OCI-LY7 (cell line): ENCODE measurements around the gene SSBP2. TPM values are rescaled to one million over a fixed set of nuclear protein-coding genes. Genes with fewer than 3 reads are reported as not detected.

Experiments
- BruUV-seq: library from RNA; stranded (reverse); fragments of 400-500 nt; replicated peaks from 2 replicates; lab custom pipeline; 2021; lab: Mats Ljungman, UMichigan
- CTCF ChIA-PET: fragments of 300-600 bp; sonication (Branson Sonifier 250); formaldehyde crosslinking; loops from one replicate; lab custom pipeline; 2022; ENCODE audit warnings: antibody characterized with exemption; ENCODE audit not compliant: unreplicated experiment; lab: Charles Lee
- POLR2A ChIA-PET: fragments of 300-600 bp; sonication (Branson Sonifier 250); formaldehyde crosslinking; loops from one replicate; lab custom pipeline; 2022; ENCODE audit warnings: antibody characterized with exemption; lab: Charles Lee
- DNase-seq: peaks from one replicate; pipeline ENCODE4 v3.0.0-alpha.2; 2015; ENCODE audit warnings: low spot score
- H2AFZ ChIP-seq: fragments of 200-600 bp; sonication (generic), shearing (Covaris generic); 2 replicates; pipeline ENCODE4 v1.6.1; 2014; ENCODE audit warnings: mild to moderate bottlenecking, antibody characterized with exemption, low read length, moderate library complexity
- H3K27ac ChIP-seq: fragments of 200-600 bp; sonication (generic); 2 replicates; pipeline ENCODE4 v1.5.1; 2014; ENCODE audit warnings: mixed run types, low read depth, mild to moderate bottlenecking, moderate library complexity, low read length, inconsistent platforms; ENCODE audit not compliant: poor library complexity, severe bottlenecking
- H3K36me3 ChIP-seq: fragments of 200-600 bp; sonication (generic); 2 replicates; pipeline ENCODE4 v1.6.1; 2014; ENCODE audit warnings: mild to moderate bottlenecking, antibody characterized with exemption, low read length, moderate library complexity, mixed read lengths; ENCODE audit not compliant: insufficient read depth
- H3K4me1 ChIP-seq: fragments of 200-600 bp; sonication (generic); 2 replicates; pipeline ENCODE4 v1.5.1; 2014; ENCODE audit warnings: mild to moderate bottlenecking, low read length; ENCODE audit not compliant: insufficient read depth, poor library complexity, severe bottlenecking
- H3K4me2 ChIP-seq: fragments of 200-600 bp; sonication (generic); 2 replicates; pipeline ENCODE4 v1.6.1; 2014; ENCODE audit warnings: mild to moderate bottlenecking, low read length
- H3K4me3 ChIP-seq: fragments of 200-600 bp; sonication (generic); 2 replicates; pipeline ENCODE4 v1.5.1; 2014; ENCODE audit warnings: mild to moderate bottlenecking, low read depth, low read length; ENCODE audit not compliant: poor library complexity, severe bottlenecking
- H3K79me2 ChIP-seq: fragments of 200-600 bp; sonication (generic); 2 replicates; pipeline ENCODE4 v1.6.1; 2016; ENCODE audit warnings: low read depth, mild to moderate bottlenecking, low read length, moderate library complexity, mixed read lengths; ENCODE audit not compliant: insufficient read depth
- H3K9me2 ChIP-seq: fragments of 200-600 bp; sonication (generic); 2 replicates; pipeline ENCODE4 v1.6.1; 2016; ENCODE audit warnings: mild to moderate bottlenecking, low read length, mixed read lengths; ENCODE audit not compliant: insufficient read depth
- H3K9me3 ChIP-seq: fragments of 200-600 bp; sonication (generic); 2 replicates; pipeline ENCODE4 v1.6.1; 2014; ENCODE audit warnings: mild to moderate bottlenecking, mixed run types, low read length, mixed read lengths
- H4K20me1 ChIP-seq: fragments of 200-600 bp; sonication (generic); 2 replicates; pipeline ENCODE4 v1.6.1; 2014; ENCODE audit warnings: mild to moderate bottlenecking, antibody characterized with exemption, low read length, moderate library complexity, mixed read lengths; ENCODE audit not compliant: insufficient read depth
- CTCF ChIP-seq: fragments of 200-600 bp; sonication (generic); conservative IDR thresholded peaks from 2 replicates; pipeline ENCODE4 v1.5.1; 2014; ENCODE audit warnings: mild to moderate bottlenecking, antibody characterized with exemption, low read length, moderate library complexity, mixed read lengths
- EZH2phosphoT487 ChIP-seq: fragments of 200-600 bp; sonication (generic); IDR thresholded peaks from 2 replicates; pipeline ENCODE4 v1.6.1; 2018; ENCODE audit warnings: low read depth, borderline replicate concordance, mild to moderate bottlenecking, mixed run types, antibody characterized with exemption, low read length, moderate library complexity, mixed read lengths
- intact Hi-C: fragments of 100-400 bp; cut with micrococcal nuclease; formaldehyde crosslinking; loops from one replicate; pipeline ENCODE4 v1.10.0; 2022; ENCODE audit not compliant: unreplicated experiment
- total RNA-seq, 2 experiments: library from RNA; depleted of rRNA in 1 of 2; stranded (reverse); fragments of >200 nt in 1 of 2; shearing (Covaris generic) in 1 of 2; gene quantifications; 2 replicates each; pipeline ENCODE4 v1.2.3, GENCODE V29; 2014 to 2022

SSBP2 gene
- total RNA-seq, 2 experiments from 2014 or later = 140 to 172 TPM

GRCh38 chr5:81794226-81794625 is 43.3 kb upstream of the SSBP2 start:
- Histone ChIP-seq H4K20me1 (no peaks in the 10 kb centered on the region), H2AFZ (no peak overlapping the region), H3K27ac (no peak overlapping the region), H3K79me2 (no peaks in the 10 kb centered on the region), H3K4me3 (no peak overlapping the region), H3K4me1 (peaks cover 7% of the 10 kb centered on the region), H3K4me2 (no peak overlapping the region), H3K9me3 (no peaks in the 10 kb centered on the region), H3K9me2 (no peaks in the 10 kb centered on the region), H3K36me3 (no peaks in the 10 kb centered on the region)
- no peak for TF ChIP-seq CTCF
- no peak for TF ChIP-seq EZH2phosphoT487
- CTCF ChIA-PET = no interaction called here
- intact Hi-C loops = no loop called here
- BruUV-seq = no TSS peak
- DNase-seq = no peak
- POLR2A ChIA-PET = interaction anchor here (0.6 to 1.0 kb wide), 5 partner anchors 15 to 78 kb away, joined by 3 to 5 read pairs (median 3); no protein-coding TSS in a partner anchor

GRCh38 chr5:81790336-81790735 is 39.4 kb upstream of the SSBP2 start:
- TF ChIP-seq CTCF = no peak
- TF ChIP-seq EZH2phosphoT487 = no peak
- intact Hi-C loops = no loop called here
- H3K9me2 ChIP-seq = no peaks in the 10 kb centered on the region
- no peak overlapping the region for H3K27ac ChIP-seq
- H3K4me1 ChIP-seq = peaks cover 22% of the 10 kb centered on the region
- H3K4me3 ChIP-seq = no peak overlapping the region
- no peaks in the 10 kb centered on the region for H3K36me3 ChIP-seq
- BruUV-seq = no TSS peak
- ChIA-PET CTCF (interaction anchor here (0.9 kb wide), 1 partner anchor 11 kb away, joined by 3 read pairs; no protein-coding TSS in a partner anchor), POLR2A (interaction anchor here (1.0 to 5.5 kb wide), 3 partner anchors 11 to 79 kb away, joined by 4 to 47 read pairs (median 5); no protein-coding TSS in a partner anchor)
- DNase-seq = no peak
- no peak overlapping the region for H3K4me2 ChIP-seq
- no peak overlapping the region for H2AFZ ChIP-seq
- H3K9me3 ChIP-seq = no peaks in the 10 kb centered on the region
- H4K20me1 ChIP-seq = no peaks in the 10 kb centered on the region
- no peaks in the 10 kb centered on the region for H3K79me2 ChIP-seq

- Histone ChIP-seq H4K20me1 (no peaks in the 10 kb centered on the region), H3K9me2 (no peaks in the 10 kb centered on the region), H3K36me3 (no peaks in the 10 kb centered on the region), H3K9me3 (no peaks in the 10 kb centered on the region), H2AFZ (no peak overlapping the region), H3K27ac (no peak overlapping the region), H3K4me2 (no peak overlapping the region), H3K4me3 (no peak overlapping the region), H3K4me1 (peaks cover 22% of the 10 kb centered on the region), H3K79me2 (no peaks in the 10 kb centered on the region)
- intact Hi-C loops = no loop called here
- ChIA-PET POLR2A (interaction anchor here (0.5 to 5.5 kb wide), 9 partner anchors 9 to 229 kb away, joined by 3 to 47 read pairs (median 5); no protein-coding TSS in a partner anchor), CTCF (interaction anchor here (0.6 kb wide), 1 partner anchor 617 kb away, joined by 5 read pairs; no protein-coding TSS in a partner anchor)
- TF ChIP-seq CTCF (no peak), EZH2phosphoT487 (no peak)
- BruUV-seq = no TSS peak
- DNase-seq = no peak
These were observed 38.1 kb upstream of the SSBP2 start for GRCh38 chr5:81789033-81789432.
